Activated CD8-positive, alpha-beta memory T cell treated with anti-CD3 and anti-CD28 coated beads for 24 hours (primary cell): ENCODE measurements around the gene SEPTIN7.
A peak's percentile ranks its signal among the peaks of the same experiment; 100 is the strongest.
"Not testable (repeated sequence)": the region's sequence is repeated elsewhere in the genome, so short reads cannot be mapped to it uniquely, and the experiment has no call there.

Source experiments
- DNase-seq: peaks from one replicate; pipeline ENCODE4 v3.0.0-alpha.2; 2020

SEPTIN7 gene

DNA sequence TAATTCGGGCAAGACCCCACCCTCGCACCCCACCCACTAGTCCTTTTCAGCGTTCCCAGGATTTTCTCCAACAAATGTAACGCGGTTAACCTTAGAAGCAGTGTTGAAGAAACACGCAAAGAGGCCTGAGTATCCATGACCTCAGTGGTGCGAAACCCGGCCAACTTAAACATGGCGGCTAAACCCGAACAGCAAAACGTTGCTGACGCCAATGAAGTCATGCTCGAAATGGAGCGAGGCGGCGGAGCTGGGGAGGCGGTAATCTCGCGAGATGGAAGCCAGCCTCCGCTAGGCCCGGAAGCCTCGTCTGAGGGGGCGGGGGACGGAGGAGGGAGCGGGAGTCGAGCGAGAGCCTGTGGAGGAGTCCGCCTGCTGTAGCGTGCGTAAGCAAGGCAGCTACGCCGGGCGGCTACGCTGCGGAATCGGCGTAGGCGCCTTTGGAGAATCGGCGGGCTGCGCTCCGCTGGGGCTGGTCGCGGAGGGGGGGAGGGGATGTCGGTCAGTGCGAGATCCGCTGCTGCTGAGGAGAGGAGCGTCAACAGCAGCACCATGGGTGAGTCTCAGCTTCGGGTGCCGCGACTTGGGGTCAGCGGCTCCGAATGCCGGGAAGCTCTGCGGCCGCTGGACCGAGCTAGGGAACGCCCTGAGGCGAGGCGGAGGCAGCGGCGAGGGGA lies at the start of gene SEPTIN7:
Gene SEPTIN7, plus strand, starts transcription at position 340 of the 674 bp plus-strand sequence. Its CDS starts 153 bp downstream, at position 493.
- DNase-seq: peak; percentile 99

DNA sequence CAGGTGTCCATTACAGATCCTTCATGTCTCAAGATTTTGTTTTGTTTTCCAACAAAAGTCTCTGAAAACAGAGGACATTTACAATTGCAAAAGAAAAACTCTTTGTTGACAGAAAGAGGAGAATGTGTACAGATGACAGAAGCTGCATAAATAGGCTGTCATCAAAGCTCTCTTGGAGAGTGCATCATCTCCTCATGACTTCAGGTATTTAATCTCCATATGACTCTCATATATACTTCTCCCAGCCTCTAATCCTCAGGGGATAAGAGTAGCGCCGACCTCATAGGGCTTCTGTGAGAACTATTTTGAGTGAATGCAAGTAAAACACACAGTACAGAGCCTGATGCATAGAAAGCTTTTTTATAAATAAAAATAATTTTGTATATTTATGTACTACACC lies 48.1 kb upstream of the SEPTIN7 start:
- no peak for DNase-seq

DNA sequence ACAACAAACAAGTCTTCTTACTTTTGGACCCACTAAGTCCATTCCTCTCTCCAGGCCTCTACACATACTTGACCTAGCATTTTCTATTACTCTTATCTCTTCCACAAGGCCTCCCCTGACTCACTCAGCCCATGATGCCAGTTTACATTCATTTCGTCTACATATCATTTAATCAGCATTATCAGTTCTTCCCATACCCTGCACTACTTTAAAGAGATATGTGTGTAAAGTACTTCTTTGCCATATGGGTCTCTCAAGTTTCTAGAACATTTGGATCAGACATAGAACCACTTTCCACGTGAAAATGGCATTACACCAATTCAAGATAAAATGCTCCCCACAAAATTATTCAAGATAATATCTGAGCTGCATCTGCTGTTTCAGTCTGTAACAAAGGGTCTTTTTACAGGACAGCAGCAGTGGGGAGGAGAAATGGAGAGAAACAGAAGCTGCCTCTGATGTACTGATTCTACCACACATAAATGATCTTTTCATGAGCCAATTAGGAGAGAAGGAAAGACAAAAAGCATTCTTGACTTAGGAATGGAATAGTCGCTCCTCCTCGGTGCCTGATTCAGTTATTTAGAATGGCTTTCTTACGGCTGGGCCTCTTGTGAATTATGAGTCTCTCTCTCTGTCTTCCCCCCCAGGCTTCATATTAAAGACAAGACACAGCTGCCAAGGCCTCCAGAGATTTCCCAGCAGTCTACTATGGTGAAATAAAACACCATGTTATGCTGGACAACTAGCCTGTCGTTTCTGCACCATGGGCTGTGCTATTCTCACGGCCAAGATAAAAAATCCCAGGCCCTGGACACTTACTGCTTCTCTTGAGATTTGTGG lies 46.9 kb upstream of the SEPTIN7 start:
- no peak for DNase-seq

DNA sequence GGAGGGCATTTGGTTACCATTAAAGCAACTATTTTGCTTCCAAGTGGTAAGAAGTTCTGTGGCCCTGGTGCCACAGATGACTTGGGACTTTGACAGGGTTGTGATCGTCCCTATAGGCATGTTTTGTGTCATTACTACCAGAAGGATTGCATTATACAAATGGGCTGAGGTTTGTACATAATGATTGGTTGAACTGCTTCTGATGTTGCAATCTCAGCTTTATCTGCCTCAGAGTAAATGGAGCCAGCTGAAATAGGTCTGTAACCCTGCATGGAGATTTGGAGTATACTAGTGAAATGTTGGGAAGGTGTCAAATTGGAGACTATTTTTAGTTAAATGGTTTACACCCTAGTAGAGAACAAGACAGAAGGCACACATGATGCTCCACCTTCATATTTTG lies 46.1 kb upstream of the SEPTIN7 start:
- no peak for DNase-seq

DNA sequence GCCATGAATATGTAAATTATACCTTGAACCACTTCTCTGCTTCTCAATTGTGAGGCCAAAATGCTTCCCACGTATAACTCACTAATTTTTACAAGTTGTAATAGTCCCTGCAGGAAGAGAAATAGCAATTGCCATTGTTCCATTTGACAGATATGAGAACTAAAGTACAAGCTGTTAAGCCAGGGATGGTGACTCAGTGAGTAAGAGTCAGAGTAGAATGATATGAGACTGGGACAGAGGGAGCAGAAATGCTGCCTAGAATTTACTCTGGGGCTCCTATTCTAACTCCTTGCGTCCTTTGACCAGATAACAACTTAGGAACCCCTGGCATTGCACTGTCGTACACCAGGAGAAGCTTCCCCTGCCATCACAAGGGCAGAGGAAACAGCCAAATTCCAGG lies 45.1 kb upstream of the SEPTIN7 start:
- DNase-seq: no peak

DNA sequence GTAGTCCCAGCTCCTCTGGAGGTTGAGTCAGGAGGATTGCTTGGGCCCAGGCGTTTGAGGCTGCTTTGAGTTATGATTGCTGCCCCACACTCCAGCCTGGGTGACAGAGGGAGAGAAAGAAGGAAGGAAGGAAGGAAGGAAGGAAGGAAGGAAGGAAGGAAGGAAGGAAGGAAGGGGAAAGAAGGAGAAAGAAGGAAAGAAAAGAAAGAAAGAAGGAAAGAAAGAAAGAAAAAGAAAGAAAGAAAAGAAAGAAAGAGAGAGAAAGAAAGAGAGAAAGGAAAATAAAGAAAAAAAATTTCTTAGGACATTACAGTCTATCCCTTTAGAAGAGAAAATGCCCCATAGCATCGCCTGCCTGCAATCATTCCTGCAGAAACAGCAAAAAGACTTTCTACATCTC lies 44.4 kb upstream of the SEPTIN7 start:
- DNase-seq: not testable (repeated sequence)

DNA sequence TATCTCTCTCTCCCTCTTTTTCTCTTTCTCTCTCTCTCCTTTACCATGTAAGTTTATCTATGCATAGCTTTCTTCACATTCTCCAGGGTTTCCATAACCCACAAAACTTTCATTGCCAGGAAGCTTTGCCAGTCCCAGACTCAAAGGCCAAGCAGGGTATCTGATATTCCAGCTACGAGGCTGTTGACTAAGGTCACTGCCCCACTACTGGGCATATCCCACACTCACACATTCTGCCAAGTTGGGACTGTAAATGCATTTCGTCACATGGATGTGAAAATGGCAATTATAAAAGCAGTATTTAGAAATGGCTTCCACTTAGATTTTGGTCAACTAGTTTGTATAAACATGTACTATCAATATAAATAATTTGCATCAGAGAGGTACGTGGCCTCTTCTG lies 43.3 kb upstream of the SEPTIN7 start:
- no peak for DNase-seq

DNA sequence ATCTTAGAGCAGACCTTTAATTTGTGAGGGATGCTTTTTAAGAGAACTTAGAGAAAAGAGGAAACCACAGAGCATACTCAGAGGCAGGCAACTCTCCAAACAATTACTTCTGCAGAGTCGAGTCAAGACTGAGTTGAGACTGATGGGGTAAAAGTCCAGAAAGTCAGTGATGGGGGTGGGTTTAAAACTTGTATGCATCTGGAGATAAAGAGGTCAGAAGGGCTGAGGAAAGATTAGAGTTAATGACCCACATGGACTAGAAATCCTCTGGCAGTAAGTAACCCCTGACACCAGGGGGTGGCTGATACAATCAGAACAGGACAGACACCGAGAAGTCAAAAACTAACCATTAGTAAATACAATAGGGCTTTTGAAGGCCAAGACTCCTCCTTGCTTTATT lies 42.4 kb upstream of the SEPTIN7 start:
- no peak for DNase-seq

DNA sequence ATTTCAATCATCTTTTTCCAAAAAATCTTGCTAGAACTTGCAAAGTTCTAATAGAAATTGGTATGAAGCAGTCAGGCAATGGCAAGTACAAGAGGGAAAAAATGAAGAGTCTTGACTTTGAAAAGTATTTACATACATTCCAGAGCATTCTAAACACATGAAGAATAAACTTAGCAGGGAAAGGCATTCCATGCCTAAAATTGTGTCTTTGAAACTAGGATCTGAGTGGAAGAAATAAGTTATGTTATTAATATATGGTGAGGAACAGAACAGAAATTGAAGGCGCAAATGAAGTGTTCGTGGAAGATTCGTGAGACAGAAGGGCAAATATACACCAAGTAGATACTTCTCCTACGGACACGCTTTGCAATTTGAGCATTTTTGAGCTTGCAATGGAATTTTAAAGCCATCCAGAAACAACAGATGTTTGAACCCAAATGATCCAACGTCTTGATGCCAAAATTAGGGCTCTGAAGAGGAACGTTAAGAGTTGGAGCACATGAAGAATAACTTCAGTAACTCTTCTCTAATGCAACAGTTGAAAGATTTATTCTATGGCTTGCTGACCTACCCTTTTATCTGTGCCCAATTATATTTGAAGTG lies 40.6 kb upstream of the SEPTIN7 start:
- DNase-seq: no peak

DNA sequence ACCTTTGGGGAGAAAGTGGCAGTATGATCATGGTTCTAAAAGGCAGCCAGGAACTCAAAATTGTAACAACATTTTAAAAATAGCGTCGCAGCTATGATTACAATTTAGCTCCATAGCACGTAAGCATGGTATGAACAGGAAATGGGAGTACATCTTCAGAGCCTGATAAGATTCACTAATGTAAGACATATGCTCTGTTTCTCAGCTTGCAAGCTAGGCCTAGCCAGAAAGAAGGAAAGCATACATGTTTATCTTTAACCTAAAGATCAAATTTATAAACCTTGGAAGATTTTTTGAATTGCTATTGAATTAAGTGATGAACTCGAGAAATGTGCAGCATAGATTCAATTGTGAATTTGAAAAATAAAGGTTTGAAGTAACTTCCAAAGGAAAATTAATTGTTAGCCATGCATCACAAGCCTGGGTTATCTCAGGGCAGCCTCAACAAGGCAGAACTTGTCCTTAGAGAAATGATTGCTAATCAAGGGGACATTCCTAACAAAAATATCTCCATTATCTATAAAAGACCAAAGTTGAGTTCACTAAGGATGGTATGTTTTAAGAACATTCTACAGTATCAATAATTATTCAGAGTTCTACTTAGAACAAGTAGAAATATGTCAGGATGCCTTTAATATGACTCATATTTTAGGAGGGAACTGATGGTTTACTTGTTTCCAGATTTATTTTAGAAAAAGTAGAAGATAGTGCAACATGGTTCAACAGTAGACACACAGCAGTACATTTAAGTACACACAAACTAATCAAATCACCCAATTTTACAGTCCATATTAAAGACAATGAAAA lies 38.8 kb upstream of the SEPTIN7 start:
- no peak for DNase-seq

DNA sequence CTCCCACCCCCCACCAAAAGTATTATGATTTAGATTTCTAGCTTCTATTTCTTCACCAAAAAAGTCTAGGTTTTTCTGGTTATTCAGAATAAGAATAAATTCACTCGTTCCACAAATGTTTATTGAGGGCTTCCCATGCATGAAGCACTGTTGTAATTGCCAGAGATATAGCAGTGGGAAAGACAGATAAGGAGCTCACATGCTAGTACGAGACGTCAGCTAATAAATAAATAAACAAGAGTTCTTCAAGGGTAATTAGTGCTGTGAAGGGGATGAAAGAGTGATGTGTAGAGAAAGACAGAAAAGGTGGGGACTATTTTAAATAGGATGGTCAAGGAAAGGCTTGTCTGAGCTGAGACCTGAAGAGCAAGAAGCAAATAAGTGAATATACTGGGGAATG lies 38.1 kb upstream of the SEPTIN7 start:
- DNase-seq: no peak

DNA sequence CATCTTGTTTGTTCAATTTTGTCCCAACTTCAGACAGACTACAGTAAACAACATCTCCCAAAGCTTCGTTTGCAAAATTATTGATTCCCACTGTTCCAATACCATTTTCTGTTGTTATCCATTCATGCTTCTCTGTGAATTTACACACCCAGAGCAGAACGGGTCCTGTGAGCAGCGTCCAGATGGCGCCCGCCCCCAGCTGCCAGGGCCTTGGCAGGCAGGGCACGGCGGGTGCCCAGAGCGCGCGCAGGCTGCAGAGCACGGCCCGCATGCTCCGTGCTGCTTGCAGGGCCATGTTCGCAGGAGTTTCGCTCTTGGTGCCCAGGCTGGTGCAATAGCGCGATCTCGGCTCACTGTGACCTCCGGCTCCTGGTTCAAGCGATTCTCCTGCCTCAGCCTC lies 32.5 kb upstream of the SEPTIN7 start:
- DNase-seq: no peak

DNA sequence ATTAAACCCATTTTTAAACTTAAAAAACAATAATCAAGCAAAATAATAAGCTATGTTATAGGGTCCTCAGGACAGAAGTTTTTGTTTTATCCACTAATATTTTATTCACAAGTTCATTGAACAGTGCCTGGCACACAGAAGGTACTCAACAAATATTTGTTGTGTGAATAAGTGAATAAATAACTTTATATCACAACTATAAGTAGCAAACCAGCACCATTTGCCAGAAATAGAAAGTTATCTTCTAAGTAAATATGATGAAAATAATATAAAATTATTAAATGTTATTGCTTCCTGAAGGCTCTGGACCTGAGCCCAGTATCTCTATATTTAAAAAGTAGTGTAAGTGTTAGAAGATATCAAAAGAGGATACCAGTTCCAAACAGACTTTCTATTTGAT lies 29.1 kb upstream of the SEPTIN7 start:
- DNase-seq: no peak

DNA sequence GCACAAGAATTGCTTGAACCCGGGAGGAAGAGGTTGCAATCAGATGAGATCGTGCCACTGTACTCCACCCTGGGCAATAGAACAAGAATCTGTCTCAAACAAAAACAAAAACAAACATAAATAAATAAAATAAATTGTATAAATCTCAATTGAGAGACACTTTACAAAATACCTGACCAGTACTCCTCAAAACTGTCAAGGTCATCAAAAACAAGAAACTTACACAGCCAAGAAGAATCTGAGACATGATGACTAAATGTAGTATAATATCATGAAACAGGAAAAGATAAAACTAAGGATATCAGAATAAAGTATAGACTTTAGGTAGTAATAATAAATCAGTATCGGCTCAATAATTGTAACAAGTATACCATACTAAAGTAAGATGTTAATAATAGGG lies 26.9 kb upstream of the SEPTIN7 start:
- no peak for DNase-seq

DNA sequence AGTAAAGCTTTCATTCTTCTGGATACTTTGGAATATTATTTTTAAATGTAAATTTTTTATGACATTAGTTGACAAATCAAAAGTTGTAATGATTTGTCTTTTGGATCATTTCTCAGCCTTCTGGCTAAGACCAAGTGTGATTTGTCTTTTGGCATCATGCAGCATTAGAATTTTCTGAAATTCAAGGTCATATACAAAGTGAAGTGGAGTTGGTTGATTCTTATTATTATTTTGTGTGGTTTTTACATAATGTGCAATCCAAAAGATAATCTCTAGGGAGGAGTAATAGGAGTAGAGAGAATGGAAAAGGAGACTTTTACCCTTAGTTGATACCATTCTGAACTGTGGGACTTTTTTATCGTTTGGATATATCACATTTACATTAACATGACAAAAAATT lies 24.2 kb upstream of the SEPTIN7 start:
- no peak for DNase-seq

DNA sequence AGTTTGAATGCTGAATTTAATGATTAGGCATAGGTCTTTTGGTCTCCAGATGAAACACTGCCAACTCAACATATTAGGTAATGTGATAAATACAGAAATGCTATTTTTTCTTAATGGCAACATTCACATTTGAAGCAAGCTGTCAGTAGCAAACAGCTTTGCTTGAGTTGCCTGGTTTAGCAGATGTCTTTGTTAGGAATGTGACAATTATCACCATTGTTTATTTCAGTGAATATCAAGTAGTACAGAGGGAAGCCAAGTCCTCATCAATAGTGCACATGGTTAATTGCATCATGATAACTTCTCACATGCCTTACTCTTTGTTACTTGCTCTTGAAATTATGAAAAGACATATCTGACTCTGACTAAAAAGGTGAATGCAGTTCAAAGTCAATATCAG lies 23.7 kb upstream of the SEPTIN7 start:
- DNase-seq: no peak

DNA sequence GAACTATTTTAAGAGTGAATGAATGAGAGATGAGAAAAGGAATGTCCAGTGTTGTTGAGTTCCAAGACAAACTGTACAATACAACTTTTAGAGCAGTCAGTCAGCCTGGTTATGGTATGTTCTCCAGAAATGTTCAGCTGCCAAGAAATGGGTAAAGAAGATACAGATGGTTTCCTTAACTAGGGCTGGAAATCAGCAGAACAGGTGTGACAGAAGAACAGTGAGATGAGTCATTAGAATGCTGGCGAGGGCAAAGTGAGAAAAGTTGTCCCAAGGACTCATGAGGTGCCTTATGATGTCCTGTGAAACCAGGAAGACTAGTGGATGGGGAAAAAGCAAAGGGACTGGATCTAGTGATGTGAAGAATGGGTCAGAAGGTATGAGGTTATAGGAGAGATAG lies 20.8 kb upstream of the SEPTIN7 start:
- DNase-seq: no peak

DNA sequence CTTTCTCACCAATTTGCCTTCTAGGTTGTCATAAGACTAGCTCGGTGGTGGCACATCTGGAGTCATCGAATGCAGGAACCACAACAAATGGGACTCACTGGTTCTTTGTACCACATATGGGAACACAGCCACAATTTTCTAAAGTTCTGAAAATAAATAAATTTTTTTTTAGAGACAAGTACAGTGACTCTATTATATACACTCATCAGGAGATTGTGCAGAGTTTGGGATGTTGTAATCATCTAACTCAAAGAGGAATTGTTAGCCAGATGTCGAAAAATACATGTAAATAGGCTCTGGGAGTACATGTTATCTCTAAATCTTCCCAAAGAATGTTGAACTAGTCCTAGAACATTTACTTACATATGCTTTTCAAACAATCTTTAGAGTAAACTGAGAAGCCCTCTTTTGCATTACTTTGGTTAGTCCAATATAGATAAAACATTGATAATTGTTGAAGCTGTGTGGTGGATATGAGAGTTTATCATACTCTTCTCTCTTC lies 19.6 kb upstream of the SEPTIN7 start:
- DNase-seq: no peak

DNA sequence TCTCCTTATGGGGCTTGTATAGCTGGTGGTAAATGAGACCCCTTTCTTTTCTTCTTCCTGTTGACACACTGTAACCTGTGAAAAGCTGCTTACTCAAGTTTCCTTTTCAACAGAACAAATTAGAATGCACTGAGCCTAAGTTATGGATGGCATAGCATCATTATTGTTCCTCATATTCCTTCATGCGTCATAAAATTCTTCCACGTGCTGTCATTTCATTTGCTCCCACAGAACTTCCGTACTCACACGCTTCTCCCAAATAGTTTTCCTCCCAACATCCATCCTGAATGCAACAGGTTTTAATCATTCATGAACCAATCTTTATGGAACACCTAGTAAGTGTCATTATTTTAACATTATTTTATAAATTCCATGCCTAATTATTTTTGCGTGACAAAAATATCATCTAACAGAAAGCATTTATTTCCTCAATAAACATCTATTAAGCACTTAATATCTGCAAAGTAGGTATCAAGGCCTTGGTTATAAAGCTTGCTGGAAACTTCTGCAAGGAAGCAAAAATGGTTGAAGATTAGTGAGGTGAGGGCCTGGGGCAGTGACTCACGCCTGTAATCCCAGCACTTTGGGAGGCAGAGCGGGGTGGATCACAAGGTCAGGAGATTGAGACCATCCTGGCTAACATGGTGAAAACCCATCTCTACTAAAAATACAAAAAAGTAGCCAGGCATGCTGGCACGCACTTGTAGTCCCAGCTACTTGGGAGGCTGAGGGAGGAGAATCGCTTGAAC lies 18.9 kb upstream of the SEPTIN7 start:
- DNase-seq: no peak

DNA sequence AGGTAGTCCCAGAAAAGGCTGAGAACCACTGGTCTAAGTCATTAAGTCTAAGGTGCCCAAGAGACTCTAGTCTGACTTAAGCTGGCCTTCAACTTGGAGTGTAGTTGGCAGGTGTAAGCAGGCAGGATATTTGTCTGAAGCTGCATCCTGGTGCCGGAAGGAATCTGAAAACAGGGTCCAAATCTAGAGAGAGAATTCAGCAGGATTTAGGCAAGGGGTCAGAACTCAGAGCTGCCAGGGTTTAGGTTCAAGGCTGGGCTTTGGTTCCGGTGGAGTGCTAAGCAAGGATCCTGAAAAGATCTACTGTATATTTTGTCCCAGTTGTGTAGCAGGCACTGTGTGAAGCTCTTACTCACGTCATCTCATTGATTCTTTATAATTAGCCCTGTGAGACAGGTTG lies 16.5 kb upstream of the SEPTIN7 start:
- no peak for DNase-seq

DNA sequence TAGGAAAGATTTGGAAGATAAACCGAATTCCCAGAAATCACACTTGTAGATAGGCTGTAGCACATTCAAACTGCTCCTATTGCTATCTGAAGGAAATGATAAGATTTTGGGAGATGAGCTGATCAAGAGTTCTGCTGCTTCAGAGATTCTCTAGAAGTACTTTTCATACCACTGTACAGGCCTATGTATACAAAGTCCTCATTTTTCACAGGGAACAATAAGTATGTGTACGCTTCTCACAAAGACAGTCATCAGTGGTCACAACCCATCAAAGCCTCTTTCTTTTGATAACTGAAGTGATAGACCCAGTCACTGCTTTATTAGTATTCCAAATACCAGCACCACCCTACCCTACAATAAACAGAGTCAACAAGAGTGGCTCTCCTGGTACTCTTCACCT lies 15.6 kb upstream of the SEPTIN7 start:
- no peak for DNase-seq

DNA sequence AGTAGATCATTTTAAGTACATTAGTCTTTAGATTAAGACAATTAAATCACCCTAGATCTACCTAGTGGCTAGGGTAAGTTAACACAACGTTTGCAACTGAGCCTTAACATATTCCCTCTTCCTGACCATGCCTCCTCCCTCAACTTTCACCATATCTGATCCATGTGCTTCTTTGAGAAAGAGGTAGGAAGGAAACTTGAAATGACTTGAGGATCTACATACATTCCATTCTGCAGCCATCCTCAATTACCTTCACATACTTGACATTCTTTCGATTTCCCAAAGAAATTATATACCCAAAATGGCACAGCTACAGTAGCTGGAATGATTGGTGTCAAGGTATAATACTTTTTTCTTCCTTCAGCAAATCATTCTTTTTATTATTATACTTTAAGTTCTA lies 12.9 kb upstream of the SEPTIN7 start:
- no peak for DNase-seq
